NOMO-1 treated with dmso at 0.1 percent for 144 hours (cell line): ENCODE results near the gene LEMD3.

Source experiments
- DNase-seq: peaks from one replicate; lab custom pipeline; 2025; ENCODE audit not compliant: unreplicated experiment; lab: John Stamatoyannopoulos, UW

Gene LEMD3

GRCh38 chr12:65168681-65169319, 583 bp upstream of the LEMD3 start:
- no peak for DNase-seq

- DNase-seq, result no peak
These were observed 962 bp downstream of the LEMD3 start for GRCh38 chr12:65170209-65170881.

GRCh38 chr12:65171073-65171472, 1.7 kb downstream of the LEMD3 start:
- DNase-seq, result no peak

- DNase-seq, result no peak
These were observed 2.5 kb downstream of the LEMD3 start for GRCh38 chr12:65171870-65172269.

- DNase-seq, result no peak
These were observed 6.0 kb downstream of the LEMD3 start for GRCh38 chr12:65175385-65175784.

GRCh38 chr12:65182012-65182739, 12.8 kb downstream of the LEMD3 start:
- DNase-seq, result no peak

GRCh38 chr12:65184176-65184857, 14.9 kb downstream of the LEMD3 start:
- no peak for DNase-seq

- no peak for DNase-seq
These were observed 15.5 kb downstream of the LEMD3 start for GRCh38 chr12:65184858-65185229.

- DNase-seq, result no peak
These were observed 18.3 kb downstream of the LEMD3 start for GRCh38 chr12:65187665-65188064.

GRCh38 chr12:65188179-65188701, 18.9 kb downstream of the LEMD3 start:
- DNase-seq, result no peak

GRCh38 chr12:65189028-65189718, 19.8 kb downstream of the LEMD3 start:
- DNase-seq, result no peak

- no peak for DNase-seq
These were observed 23.7 kb downstream of the LEMD3 start for GRCh38 chr12:65192963-65193516.

- no peak for DNase-seq
These were observed 25.6 kb downstream of the LEMD3 start for GRCh38 chr12:65194949-65195348.

- no peak for DNase-seq
These were observed 26.1 kb downstream of the LEMD3 start for GRCh38 chr12:65195387-65196055.

- no peak for DNase-seq
These were observed 27.6 kb downstream of the LEMD3 start for GRCh38 chr12:65196762-65197567.

- no peak for DNase-seq
These were observed 30.2 kb downstream of the LEMD3 start for GRCh38 chr12:65199604-65200003.

- no peak for DNase-seq
These were observed 30.8 kb downstream of the LEMD3 start for GRCh38 chr12:65200007-65200665.

- no peak for DNase-seq
These were observed 34.0 kb downstream of the LEMD3 start for GRCh38 chr12:65203376-65203775.
